Measurements from ENCODE around the gene OTOG. TPM values are rescaled to one million over a fixed set of nuclear protein-coding genes. Genes with fewer than 3 reads are reported as not detected.

OTOG gene
- total RNA-seq, 3 donors from 2014 or later (not counting 1 experiment from before 2014, with no cell fraction given): not detected

DNA sequence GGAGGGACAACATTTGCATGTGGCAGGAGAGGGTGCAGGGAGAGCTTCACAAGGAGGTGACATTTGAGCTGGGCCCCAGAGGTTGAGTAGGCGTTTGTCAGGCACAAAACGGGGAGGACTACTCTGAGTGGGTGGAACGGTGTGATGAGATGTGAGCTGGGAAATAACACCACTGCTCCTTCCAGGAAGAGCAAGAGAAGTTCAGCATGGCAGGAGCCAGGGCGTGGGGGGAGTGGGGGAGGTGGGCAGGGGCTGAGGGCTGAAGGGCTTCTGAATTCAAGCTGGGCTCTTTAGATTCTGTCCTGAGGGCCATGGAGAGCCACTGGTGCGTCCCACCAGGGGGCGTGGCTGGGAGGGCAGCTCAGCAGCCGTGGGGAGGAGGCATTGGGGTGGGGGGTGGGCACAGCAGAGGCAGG, 54.2 kb downstream of the OTOG start:
- no peaks in the 10 kb centered on the region for H3K36me3 ChIP-seq (ENCODE audit: control insufficient read depth, insufficient read depth, low read length)
- Mint-ChIP-seq H3K9me3 (no peaks in the 10 kb centered on the region), H3K27me3 (ENCODE audit: low read depth in 2 of 2) (no peaks in the 10 kb centered on the region), H3K4me1 (no peaks in the 10 kb centered on the region), H3K36me3 (no peaks in the 10 kb centered on the region), H3K4me3 (no peak overlapping the region), H3K27ac (no peak overlapping the region)
- no peaks in the 10 kb centered on the region for H3K4me1 ChIP-seq (ENCODE audit: control insufficient read depth, insufficient read depth, low read length)
- 54% methylated on average over 5 of the region's 7 CpGs for WGBS (ENCODE audit: insufficient coverage)
- no peak overlapping the region for H3K4me3 ChIP-seq (ENCODE audit: low read length)
- DNase-seq (no peak), ATAC-seq (no peak)
- H3K27ac ChIP-seq (ENCODE audit: low read length): no peak overlapping the region
- no peaks in the 10 kb centered on the region for H3K27me3 ChIP-seq (ENCODE audit: control insufficient read depth, insufficient read depth, low read length)
- no peaks in the 10 kb centered on the region for H3K9me3 ChIP-seq (ENCODE audit: control insufficient read depth, insufficient read depth, low read length)
- TF ChIP-seq, protein P1, sequence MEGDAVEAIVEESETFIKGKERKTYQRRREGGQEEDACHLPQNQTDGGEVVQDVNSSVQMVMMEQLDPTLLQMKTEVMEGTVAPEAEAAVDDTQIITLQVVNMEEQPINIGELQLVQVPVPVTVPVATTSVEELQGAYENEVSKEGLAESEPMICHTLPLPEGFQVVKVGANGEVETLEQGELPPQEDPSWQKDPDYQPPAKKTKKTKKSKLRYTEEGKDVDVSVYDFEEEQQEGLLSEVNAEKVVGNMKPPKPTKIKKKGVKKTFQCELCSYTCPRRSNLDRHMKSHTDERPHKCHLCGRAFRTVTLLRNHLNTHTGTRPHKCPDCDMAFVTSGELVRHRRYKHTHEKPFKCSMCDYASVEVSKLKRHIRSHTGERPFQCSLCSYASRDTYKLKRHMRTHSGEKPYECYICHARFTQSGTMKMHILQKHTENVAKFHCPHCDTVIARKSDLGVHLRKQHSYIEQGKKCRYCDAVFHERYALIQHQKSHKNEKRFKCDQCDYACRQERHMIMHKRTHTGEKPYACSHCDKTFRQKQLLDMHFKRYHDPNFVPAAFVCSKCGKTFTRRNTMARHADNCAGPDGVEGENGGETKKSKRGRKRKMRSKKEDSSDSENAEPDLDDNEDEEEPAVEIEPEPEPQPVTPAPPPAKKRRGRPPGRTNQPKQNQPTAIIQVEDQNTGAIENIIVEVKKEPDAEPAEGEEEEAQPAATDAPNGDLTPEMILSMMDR (IDR thresholded peaks at IDR 0.05): no peak
- intact Hi-C loops (cut with micrococcal nuclease): no loop called here

DNA sequence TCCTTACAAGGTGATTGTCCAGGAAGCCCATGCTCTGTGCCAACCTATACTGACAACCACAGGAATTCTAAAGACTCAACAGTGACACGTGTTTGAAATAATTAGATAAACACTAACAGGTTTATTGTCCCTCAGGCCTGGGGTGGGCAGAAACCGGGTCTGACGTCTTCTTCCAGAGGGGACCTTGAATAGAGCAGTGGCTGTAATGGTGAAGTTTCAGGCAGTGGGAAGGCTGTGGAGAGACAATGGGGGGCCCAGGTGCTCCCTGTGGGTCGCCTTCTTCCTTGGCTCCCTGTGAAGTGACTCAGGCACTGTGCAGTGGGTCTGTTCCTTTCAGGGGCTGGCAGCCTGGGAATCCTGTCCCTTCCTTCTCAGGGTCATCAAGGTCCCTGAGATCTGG, 54.6 kb downstream of the OTOG start:
- Histone ChIP-seq H3K9me3 (ENCODE audit: control insufficient read depth, insufficient read depth, low read length) (no peaks in the 10 kb centered on the region), H3K36me3 (ENCODE audit: control insufficient read depth, insufficient read depth, low read length) (no peaks in the 10 kb centered on the region), H3K27ac (ENCODE audit: low read length) (no peak overlapping the region), H3K27me3 (ENCODE audit: control insufficient read depth, insufficient read depth, low read length) (no peaks in the 10 kb centered on the region), H3K4me3 (ENCODE audit: low read length) (no peak overlapping the region), H3K4me1 (ENCODE audit: control insufficient read depth, insufficient read depth, low read length) (no peaks in the 10 kb centered on the region)
- WGBS (ENCODE audit: insufficient coverage): 71% methylated on average over 4 of the region's 4 CpGs
- H3K4me3 Mint-ChIP-seq: no peak overlapping the region
- TF ChIP-seq, protein P1 (IDR thresholded peaks at IDR 0.05): no peak
- intact Hi-C loops (cut with micrococcal nuclease): no loop called here
- H3K4me1 Mint-ChIP-seq: no peaks in the 10 kb centered on the region
- H3K9me3 Mint-ChIP-seq: no peaks in the 10 kb centered on the region
- DNase-seq (no peak), ATAC-seq (no peak)
- H3K27me3 Mint-ChIP-seq (ENCODE audit: low read depth in 2 of 2): no peaks in the 10 kb centered on the region
- H3K36me3 Mint-ChIP-seq: no peaks in the 10 kb centered on the region
- H3K27ac Mint-ChIP-seq: no peak overlapping the region

DNA sequence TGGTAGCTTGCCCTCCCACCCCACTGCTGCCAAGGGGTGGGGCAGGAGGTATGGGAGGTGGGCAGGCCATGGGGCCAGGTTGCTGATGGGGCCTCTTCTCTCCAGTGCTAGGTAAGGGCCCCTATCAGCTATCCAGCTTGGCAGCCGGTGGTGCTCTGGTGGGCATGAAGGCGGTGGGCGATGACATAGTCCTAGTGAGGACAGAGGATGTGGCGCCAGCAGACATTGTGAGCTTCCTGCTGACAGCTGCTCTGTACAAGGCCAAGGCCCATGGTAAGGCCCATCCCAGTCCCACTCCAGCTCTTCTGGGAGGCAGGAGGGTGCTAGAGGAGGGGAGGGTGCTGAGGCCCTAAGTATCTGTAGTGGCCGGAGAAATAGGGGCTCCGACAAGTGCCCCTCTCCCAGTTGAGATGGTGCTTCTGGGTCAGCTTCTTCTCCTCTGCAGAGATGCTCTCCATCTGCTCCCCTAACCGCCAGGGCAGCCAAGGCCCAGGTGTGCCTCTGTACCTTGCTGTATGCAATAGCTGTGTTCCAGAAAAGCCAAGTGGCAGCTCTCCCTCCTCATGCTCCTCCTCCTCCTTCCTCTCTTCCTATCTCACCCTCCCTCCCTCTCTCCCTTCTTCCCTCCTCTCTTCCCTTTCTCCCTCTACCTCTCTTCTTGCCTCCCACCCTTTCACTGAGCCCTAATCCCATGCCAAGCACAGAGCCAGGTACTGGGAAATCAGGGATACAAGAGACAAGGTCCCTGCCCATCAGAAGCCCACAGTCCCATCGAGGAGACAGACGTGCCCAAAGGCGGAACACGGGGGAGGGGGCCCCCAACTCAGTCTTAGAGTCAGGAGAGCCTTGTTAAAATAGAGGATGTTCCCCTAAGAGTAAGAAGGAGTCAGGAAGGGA, 55.3 kb downstream of the OTOG start:
- Histone ChIP-seq H3K4me1 (ENCODE audit: control insufficient read depth, insufficient read depth, low read length) (no peaks in the 10 kb centered on the region), H3K27ac (ENCODE audit: low read length) (no peak overlapping the region), H3K36me3 (ENCODE audit: control insufficient read depth, insufficient read depth, low read length) (no peaks in the 10 kb centered on the region), H3K4me3 (ENCODE audit: low read length) (no peak overlapping the region), H3K27me3 (ENCODE audit: control insufficient read depth, insufficient read depth, low read length) (no peaks in the 10 kb centered on the region), H3K9me3 (ENCODE audit: control insufficient read depth, insufficient read depth, low read length) (no peaks in the 10 kb centered on the region)
- H3K9me3 Mint-ChIP-seq: no peaks in the 10 kb centered on the region
- DNase-seq (no peak), ATAC-seq (no peak)
- no peaks in the 10 kb centered on the region for H3K4me1 Mint-ChIP-seq
- H3K4me3 Mint-ChIP-seq: no peak overlapping the region
- no peaks in the 10 kb centered on the region for H3K36me3 Mint-ChIP-seq
- H3K27ac Mint-ChIP-seq: no peak overlapping the region
- 90% methylated on average over 11 of the region's 11 CpGs for whole genome bisulfite sequencing (ENCODE audit: insufficient coverage)
- intact Hi-C loops (cut with micrococcal nuclease): no loop called here
- TF ChIP-seq, protein P1 (IDR thresholded peaks at IDR 0.05): no peak
- no peaks in the 10 kb centered on the region for H3K27me3 Mint-ChIP-seq (ENCODE audit: low read depth in 2 of 2)

Measured in natural killer cell (primary cell).